Measurements from ENCODE around the gene CNTLN. TPM values are rescaled to one million over a fixed set of nuclear protein-coding genes. Genes with fewer than 3 reads are reported as not detected.
A peak's percentile ranks its signal among the peaks of the same experiment; 100 is the strongest.

CNTLN gene
- total and polyA plus RNA-seq, 2 donors (not counting 1 experiment from before 2014, with no cell fraction given) = 9.1 to 13.0 TPM

DNA sequence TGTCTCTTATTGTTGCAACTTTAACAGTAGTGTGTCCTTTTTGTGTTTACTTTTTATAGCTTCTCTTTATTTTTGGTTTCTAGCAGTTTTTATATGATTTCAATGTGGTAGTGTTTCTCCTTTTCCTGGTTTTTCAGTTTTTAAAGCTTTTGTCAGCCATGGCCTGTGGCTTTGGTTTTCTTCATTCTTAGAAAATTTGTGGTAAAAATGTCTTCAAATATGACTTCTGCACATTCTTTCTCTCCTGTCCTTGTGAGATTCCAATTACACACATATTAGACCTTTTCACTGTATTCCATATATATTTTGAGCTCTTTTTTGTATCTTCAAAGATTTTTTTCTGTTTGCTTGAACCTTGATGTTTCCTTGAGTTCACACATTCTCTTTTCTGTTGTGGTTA, 180.5 kb downstream of the CNTLN start:
- no peaks in the 10 kb centered on the region for H3K27me3 ChIP-seq (ENCODE audit: control insufficient read depth, insufficient read depth, low read length)
- H2AFZ ChIP-seq (ENCODE audit: low read length) = no peak overlapping the region
- H3K9me3 ChIP-seq (ENCODE audit: control insufficient read depth, insufficient read depth, low read depth, low read length) = no peaks in the 10 kb centered on the region
- TF ChIP-seq, protein P1, sequence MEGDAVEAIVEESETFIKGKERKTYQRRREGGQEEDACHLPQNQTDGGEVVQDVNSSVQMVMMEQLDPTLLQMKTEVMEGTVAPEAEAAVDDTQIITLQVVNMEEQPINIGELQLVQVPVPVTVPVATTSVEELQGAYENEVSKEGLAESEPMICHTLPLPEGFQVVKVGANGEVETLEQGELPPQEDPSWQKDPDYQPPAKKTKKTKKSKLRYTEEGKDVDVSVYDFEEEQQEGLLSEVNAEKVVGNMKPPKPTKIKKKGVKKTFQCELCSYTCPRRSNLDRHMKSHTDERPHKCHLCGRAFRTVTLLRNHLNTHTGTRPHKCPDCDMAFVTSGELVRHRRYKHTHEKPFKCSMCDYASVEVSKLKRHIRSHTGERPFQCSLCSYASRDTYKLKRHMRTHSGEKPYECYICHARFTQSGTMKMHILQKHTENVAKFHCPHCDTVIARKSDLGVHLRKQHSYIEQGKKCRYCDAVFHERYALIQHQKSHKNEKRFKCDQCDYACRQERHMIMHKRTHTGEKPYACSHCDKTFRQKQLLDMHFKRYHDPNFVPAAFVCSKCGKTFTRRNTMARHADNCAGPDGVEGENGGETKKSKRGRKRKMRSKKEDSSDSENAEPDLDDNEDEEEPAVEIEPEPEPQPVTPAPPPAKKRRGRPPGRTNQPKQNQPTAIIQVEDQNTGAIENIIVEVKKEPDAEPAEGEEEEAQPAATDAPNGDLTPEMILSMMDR (conservative IDR thresholded peaks at IDR 0.05 in 1 of 2, IDR thresholded peaks at IDR 0.05 in 1 of 2; ENCODE audit: low read depth in 1 of 2, low read length in 2 of 2) = no peak
- no peak for TF ChIP-seq EZH2 (IDR thresholded peaks at IDR 0.05; ENCODE audit: low read length, missing control alignments)
- H3K9ac ChIP-seq (ENCODE audit: insufficient read depth, low read length) = no peak overlapping the region
- DNase-seq (ENCODE audit: low read depth in 2 of 2) = peak in 1 of 2 donors; percentile 59
- no peaks in the 10 kb centered on the region for H4K20me1 ChIP-seq (ENCODE audit: control insufficient read depth, extremely low read depth, insufficient read depth, low read length)
- H3K4me1 ChIP-seq (ENCODE audit: control insufficient read depth, extremely low read depth, insufficient read depth, low read length) = no peaks in the 10 kb centered on the region
- no peak overlapping the region for H3K27ac ChIP-seq (ENCODE audit: insufficient read depth, low read length)
- no peak overlapping the region for H3K4me2 ChIP-seq (ENCODE audit: extremely low read depth, insufficient read depth, low read length)
- no peaks in the 10 kb centered on the region for H3K79me2 ChIP-seq (ENCODE audit: control insufficient read depth, insufficient read depth, low read length)
- no peaks in the 10 kb centered on the region for H3K36me3 ChIP-seq (ENCODE audit: control insufficient read depth, insufficient read depth, low read length)
- no peak overlapping the region for H3K4me3 ChIP-seq (replicated peaks in 1 of 4; ENCODE audit: control extremely low read depth in 1 of 4, insufficient read depth in 1 of 4, low read depth in 3 of 4, low read length in 4 of 4)

DNA sequence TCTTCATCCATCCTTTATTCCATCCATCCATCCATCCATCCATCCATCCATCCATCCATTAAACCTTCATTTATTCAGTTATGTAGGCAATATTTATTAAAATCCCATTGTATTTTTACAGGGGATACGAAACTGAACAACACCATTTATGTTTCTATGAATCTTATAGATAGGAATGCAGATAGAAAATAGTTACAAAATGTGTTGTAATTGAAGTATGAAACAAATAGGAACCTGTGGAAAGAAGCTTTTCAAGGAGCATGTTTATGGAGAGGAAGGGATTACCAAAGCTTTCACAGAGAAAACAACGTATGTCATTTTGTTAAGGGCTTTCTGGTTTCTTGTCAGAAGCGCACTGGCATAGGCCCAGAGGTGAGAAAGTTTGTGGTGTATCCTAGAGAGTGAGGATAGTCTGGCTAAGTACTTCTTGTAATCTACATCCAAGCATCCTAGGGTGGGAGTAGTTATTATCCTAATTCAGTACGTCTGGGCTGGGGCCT, 184.0 kb downstream of the CNTLN start:
- Histone ChIP-seq H3K4me2 (ENCODE audit: extremely low read depth, insufficient read depth, low read length) (no peak overlapping the region), H3K27me3 (ENCODE audit: control insufficient read depth, insufficient read depth, low read length) (no peaks in the 10 kb centered on the region), H3K9me3 (ENCODE audit: control insufficient read depth, insufficient read depth, low read depth, low read length) (no peaks in the 10 kb centered on the region), H3K9ac (ENCODE audit: insufficient read depth, low read length) (no peak overlapping the region), H4K20me1 (ENCODE audit: control insufficient read depth, extremely low read depth, insufficient read depth, low read length) (no peaks in the 10 kb centered on the region), H3K27ac (ENCODE audit: insufficient read depth, low read length) (no peak overlapping the region), H2AFZ (ENCODE audit: low read length) (no peak overlapping the region), H3K79me2 (ENCODE audit: control insufficient read depth, insufficient read depth, low read length) (no peaks in the 10 kb centered on the region), H3K4me1 (ENCODE audit: control insufficient read depth, extremely low read depth, insufficient read depth, low read length) (no peaks in the 10 kb centered on the region), H3K36me3 (ENCODE audit: control insufficient read depth, insufficient read depth, low read length) (no peaks in the 10 kb centered on the region), H3K4me3 (replicated peaks in 1 of 4; ENCODE audit: control extremely low read depth in 1 of 4, insufficient read depth in 1 of 4, low read depth in 3 of 4, low read length in 4 of 4) (no peak overlapping the region)
- TF ChIP-seq, protein P1 (conservative IDR thresholded peaks at IDR 0.05 in 1 of 2, IDR thresholded peaks at IDR 0.05 in 1 of 2; ENCODE audit: low read depth in 1 of 2, low read length in 2 of 2) = no peak
- TF ChIP-seq EZH2 (IDR thresholded peaks at IDR 0.05; ENCODE audit: low read length, missing control alignments) = no peak
- peak in 1 of 2 donors; percentile 30 for DNase-seq (ENCODE audit: low read depth in 2 of 2)

DNA sequence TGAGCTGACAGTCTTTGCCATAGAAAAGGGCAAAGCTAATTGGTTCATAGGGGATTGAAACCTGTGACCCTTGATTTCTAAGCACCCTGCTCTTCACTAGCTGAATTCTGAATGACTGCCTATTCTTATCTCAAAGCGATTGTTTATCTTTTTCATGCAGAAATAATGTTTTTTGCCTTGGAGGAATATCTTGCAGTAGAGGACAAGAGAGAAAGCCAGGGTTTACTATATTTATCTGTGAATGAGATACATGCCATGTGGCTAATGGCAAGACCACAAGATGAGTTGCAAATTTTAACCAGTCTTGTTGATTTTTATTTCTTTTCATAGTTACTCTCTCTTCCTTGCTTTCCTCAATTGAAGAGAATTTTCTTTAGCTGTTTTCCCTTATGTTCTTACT, 185.0 kb downstream of the CNTLN start:
- Histone ChIP-seq H3K27me3 (ENCODE audit: control insufficient read depth, insufficient read depth, low read length) (no peaks in the 10 kb centered on the region), H2AFZ (ENCODE audit: low read length) (no peak overlapping the region), H3K9me3 (ENCODE audit: control insufficient read depth, insufficient read depth, low read depth, low read length) (no peaks in the 10 kb centered on the region), H3K4me3 (replicated peaks in 1 of 4; ENCODE audit: control extremely low read depth in 1 of 4, insufficient read depth in 1 of 4, low read depth in 3 of 4, low read length in 4 of 4) (no peak overlapping the region), H3K9ac (ENCODE audit: insufficient read depth, low read length) (no peak overlapping the region), H4K20me1 (ENCODE audit: control insufficient read depth, extremely low read depth, insufficient read depth, low read length) (no peaks in the 10 kb centered on the region), H3K4me1 (ENCODE audit: control insufficient read depth, extremely low read depth, insufficient read depth, low read length) (no peaks in the 10 kb centered on the region), H3K4me2 (ENCODE audit: extremely low read depth, insufficient read depth, low read length) (no peak overlapping the region), H3K79me2 (ENCODE audit: control insufficient read depth, insufficient read depth, low read length) (no peaks in the 10 kb centered on the region), H3K36me3 (ENCODE audit: control insufficient read depth, insufficient read depth, low read length) (no peaks in the 10 kb centered on the region), H3K27ac (ENCODE audit: insufficient read depth, low read length) (no peak overlapping the region)
- no peak for TF ChIP-seq EZH2 (IDR thresholded peaks at IDR 0.05; ENCODE audit: low read length, missing control alignments)
- TF ChIP-seq, protein P1 (conservative IDR thresholded peaks at IDR 0.05 in 1 of 2, IDR thresholded peaks at IDR 0.05 in 1 of 2; ENCODE audit: low read depth in 1 of 2, low read length in 2 of 2) = no peak
- peak in 1 of 2 donors; percentile 23 for DNase-seq (ENCODE audit: low read depth in 2 of 2)
